ENCODE measurements around the gene OTUD1.
A peak's percentile ranks its signal among the peaks of the same experiment; 100 is the strongest.
"Not testable (repeated sequence)": the region's sequence is repeated elsewhere in the genome, so short reads cannot be mapped to it uniquely, and the experiment has no call there.

The OTUD1 gene, protein sequence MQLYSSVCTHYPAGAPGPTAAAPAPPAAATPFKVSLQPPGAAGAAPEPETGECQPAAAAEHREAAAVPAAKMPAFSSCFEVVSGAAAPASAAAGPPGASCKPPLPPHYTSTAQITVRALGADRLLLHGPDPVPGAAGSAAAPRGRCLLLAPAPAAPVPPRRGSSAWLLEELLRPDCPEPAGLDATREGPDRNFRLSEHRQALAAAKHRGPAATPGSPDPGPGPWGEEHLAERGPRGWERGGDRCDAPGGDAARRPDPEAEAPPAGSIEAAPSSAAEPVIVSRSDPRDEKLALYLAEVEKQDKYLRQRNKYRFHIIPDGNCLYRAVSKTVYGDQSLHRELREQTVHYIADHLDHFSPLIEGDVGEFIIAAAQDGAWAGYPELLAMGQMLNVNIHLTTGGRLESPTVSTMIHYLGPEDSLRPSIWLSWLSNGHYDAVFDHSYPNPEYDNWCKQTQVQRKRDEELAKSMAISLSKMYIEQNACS

GRCh38 chr10:23438547-23439451, at the start of gene OTUD1:
Gene OTUD1 (plus strand): TSS chr10:23439075. CDS start chr10:23439458, 383 bp downstream.
- peak; percentile 91 for DNase-seq

- DNase-seq, result not testable (repeated sequence)
Observed at GRCh38 chr10:23390408-23390807, 48.5 kb upstream of the OTUD1 start.

- no peak for DNase-seq
Observed at GRCh38 chr10:23390809-23391208, 48.1 kb upstream of the OTUD1 start.

DNA sequence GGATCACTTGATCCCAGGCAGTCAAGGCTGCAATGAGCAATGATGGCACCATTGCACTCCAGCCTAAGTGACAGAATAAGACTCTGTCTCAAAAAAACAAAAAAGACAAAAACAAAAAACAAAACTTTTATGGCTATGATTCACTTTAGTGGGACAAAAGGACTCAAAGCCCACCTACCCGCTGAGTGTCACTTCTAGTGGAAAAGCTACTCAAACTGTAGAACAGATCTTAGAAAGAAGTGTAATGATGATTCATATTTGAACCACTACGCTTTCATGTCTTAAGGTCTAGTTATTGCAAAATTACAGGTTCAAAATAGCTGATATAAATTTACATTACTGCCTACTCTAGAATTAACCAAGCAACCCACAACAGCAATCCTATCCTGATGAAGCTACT, 47.1 kb upstream of the OTUD1 start:
- peak; percentile 36 for DNase-seq

DNA sequence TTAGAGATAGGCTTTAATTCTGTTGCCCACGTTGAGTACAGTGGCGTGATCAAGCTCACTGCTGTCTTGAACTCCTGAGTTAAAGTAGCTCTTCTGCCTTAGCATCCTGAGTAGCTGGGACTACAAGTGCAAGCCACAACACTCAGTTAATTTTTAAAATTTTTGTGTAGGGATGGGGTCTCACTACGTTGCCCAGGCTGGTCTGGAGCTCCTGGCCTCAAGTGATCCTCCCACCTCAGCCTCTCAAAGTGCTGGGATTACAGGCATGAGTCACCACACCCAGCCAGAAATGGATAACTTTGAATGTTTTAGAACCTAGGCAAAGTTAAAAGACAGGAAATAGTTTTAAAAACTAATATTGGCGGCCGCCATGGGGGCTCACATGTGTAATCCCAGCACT, 43.9 kb upstream of the OTUD1 start:
- no peak for DNase-seq

- DNase-seq, result no peak
Observed at GRCh38 chr10:23396695-23397094, 42.2 kb upstream of the OTUD1 start.

- DNase-seq, result no peak
Observed at GRCh38 chr10:23399701-23400144, 39.2 kb upstream of the OTUD1 start.

- no peak for DNase-seq
Observed at GRCh38 chr10:23402856-23403255, 36.0 kb upstream of the OTUD1 start.

GRCh38 chr10:23403278-23403677, 35.6 kb upstream of the OTUD1 start:
- DNase-seq, result no peak

DNA sequence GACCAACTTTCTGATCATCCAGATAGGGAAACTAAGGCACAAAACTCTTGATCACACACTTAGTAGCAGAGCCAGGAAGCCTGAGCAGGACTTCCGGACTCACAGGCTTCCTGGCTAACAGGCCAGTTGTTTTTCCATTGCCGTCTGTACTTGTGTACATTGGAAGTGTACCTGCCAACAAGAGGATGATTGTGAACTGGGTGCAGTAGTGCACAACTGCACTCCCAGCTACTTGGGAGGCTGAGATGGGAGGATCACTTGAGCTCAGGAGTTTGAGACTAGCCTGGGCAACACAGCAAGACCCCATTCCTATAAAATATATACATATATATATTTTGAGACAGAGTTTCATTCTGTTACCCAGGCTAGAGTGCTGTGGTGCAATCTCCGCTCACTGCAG, 35.2 kb upstream of the OTUD1 start:
- no peak for DNase-seq

DNA sequence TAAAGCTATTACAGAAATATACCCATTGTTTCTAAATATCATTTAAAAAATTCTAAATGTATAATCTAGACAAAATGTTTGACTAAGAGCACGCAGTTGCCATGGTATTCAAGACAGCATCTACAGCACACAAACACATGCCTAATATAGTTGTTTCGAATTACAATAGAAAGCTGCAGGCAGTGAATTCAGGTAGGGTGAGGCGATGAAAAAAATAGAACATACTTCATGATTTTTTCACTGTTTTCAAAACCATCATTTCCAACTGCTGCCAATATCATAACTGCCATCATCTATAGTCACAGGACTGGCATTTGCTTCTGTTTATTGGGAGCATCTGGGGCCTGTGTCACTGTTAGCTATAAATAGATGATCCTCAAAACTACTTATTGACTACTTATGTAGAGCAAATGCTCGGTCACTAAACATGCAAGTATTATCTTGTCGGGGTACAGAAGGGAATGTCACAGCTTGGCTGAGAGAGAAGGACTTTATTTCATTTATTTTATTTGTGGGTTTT, 34.4 kb upstream of the OTUD1 start:
- no peak for DNase-seq

DNA sequence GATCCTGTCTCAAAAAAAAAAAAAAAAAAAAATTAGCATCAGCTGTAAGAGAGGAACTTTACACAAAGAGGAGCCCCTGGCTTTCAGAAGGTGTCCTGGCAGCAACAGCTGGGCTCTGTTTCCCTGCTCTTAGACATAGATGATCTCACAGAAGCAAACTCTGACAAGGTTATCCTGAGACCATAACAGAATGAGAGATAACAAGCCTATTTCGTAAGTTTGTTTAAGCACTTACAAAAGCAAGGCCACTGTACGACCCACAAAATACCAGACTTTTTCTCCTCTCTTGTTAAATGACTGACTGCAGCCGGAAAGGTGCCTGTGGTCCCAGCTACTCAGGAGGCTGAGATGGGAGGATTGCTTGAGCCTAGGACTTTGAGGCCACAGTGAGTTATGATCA, 33.3 kb upstream of the OTUD1 start:
- no peak for DNase-seq

- DNase-seq, result no peak
Observed at GRCh38 chr10:23406409-23406808, 32.5 kb upstream of the OTUD1 start.

DNA sequence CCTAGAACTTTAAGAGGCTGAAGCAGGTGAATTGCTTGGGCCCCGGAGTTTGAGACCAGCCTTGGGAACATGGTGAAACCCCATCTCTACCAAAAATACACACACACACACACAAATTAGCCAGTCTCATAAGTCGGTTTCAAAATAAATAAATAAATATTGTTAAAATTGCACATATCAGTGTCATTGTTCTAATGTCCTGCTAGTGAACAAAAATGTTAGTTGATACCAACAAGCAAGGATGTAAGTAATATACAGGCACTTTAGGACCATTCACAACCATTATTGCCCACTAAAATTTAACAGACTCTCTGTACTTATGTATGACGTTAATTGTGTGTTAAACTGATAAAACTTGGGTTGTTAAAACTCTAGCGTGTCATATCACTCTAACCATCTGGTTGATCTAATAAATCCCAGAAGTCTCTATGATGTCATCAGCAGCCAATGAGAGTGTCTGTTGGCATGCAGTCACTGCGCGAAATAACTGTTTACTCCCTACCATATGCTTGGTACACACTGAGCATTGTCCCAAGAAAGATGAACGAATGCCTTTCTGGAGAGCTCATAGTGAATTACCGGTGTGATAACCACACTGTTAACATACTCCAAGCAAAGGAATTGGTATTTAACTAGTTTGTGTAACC, 30.4 kb upstream of the OTUD1 start:
- DNase-seq, result no peak

GRCh38 chr10:23412223-23412622, 26.7 kb upstream of the OTUD1 start:
- peak; percentile 23 for DNase-seq

DNA sequence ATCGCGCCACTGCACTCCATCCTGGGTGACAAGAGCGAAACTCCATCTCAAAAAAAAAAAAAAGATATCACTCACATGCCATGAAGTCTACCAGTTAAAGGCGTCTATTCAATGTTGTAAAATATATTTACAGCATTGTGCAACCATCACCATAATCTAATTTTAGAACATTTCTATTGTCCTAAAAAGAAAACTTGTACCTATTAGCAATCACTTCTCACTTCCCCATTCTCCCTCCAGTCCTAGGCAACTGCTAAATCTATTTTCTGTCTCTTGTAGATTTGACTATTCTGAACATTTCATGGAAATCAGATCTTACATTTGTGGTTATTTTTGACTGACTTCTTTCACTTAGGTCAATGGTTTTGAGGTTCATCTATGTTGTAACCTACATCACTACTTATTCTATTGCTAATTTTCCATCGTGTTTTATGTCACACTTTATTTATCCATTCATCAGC, 25.2 kb upstream of the OTUD1 start:
- DNase-seq, result no peak

DNA sequence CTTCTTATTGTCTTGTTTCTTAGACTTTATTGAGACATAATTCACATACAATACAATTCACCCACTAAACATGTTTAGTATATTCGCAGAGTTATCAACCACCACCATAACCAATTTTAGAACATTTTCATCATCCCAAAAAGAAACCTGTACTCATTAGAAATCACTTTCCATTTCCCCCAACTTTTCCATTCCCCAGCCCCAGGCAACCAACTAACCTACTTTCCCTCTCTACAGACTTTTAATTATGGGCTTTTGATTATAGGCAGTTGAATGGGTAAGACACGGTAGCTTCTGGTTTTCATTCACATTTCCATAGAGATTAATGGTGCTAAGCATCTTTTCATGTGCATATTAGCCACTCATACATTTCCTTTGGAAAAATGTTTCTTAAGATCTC, 24.2 kb upstream of the OTUD1 start:
- DNase-seq, result no peak

GRCh38 chr10:23417254-23417653, 21.6 kb upstream of the OTUD1 start:
- no peak for DNase-seq

DNA sequence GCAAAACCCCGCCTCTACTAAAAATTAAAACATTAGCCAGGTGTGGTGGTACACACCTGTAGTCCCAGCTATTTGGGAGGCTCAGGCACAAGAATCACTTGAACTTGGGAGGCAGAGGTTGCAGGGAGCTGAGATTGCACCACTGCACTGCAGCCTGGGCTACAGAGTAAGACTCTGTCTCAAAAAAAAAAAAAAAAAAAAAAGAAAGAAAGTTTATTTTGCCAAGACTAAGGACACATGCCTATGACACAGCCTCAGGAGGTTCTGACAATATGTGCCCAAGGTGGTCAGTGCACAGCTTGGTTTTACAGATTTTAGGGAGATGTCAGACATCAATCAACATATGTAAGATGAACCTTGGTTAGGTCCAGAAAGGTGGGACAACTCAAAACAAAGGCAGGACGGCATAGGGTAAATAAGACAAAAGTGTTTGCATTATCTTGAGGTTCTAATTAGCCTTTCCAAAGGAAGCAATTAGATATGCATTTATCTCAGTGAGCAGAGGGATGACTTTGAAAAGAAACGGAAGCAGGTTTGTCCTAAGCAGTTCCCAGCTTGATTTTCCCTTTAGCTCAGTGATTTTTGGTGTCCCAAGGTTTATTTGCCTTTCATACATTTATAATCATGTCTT, 20.7 kb upstream of the OTUD1 start:
- DNase-seq, result no peak

- DNase-seq, result no peak
Observed at GRCh38 chr10:23419201-23419600, 19.7 kb upstream of the OTUD1 start.

- DNase-seq, result no peak
Observed at GRCh38 chr10:23419655-23420329, 19.1 kb upstream of the OTUD1 start.

DNA sequence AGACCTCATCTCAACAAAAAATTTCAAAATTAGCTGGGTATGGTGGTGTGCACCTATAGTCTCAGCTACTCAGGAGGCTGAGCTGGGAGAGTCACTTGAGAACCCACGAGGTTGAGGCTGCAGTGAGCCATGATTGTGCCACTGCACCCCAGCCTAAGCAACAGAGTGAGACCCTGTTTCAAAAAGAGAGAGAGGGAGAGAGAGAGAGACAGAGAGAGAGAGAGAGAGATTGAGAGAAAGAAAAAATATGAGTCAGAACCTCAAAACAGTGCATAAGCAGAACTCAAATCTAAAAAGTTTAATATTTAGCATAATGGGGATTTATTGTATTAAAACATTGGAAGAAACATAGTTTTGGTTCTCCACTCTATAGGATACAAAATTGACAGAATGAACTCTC, 17.5 kb upstream of the OTUD1 start:
- DNase-seq, result no peak
